Spleen (tissue), 11 donors: ENCODE results near the gene FGF13. TPM values are rescaled to one million over a fixed set of nuclear protein-coding genes. Genes with fewer than 3 reads are reported as not detected.

Source experiments
- DNase-seq: peaks from one replicate; pipeline ENCODE4 v3.0.0-alpha.2; 2020
- H3K27ac ChIP-seq, 8 donors: fragments of 200-600 bp; sonication (generic) in 7 of 8; 1 replicate in 4 of 8; 2 replicates in 4 of 8; pipeline versions ENCODE4 v1.5.0 to v1.8.0; 2016 to 2021; ENCODE audit warnings: inconsistent platforms in 4 of 8, mild to moderate bottlenecking in 4 of 8, moderate library complexity in 1 of 8
- H3K27me3 ChIP-seq, 7 donors: fragments of 200-600 bp; sonication (generic) in 6 of 7; replicated peaks in 1 of 7; 1 replicate in 4 of 7; 2 replicates in 3 of 7; pipeline versions ENCODE4 v1.5.0 to v1.8.0; 2016 to 2021; ENCODE audit warnings: inconsistent platforms in 3 of 7, mild to moderate bottlenecking in 1 of 7
- H3K36me3 ChIP-seq, 6 donors: fragments of 200-600 bp; sonication (generic) in 5 of 6; 1 replicate in 4 of 6; 2 replicates in 2 of 6; pipeline versions ENCODE4 v1.5.0 to v1.8.0; 2016 to 2021; ENCODE audit warnings: inconsistent platforms in 2 of 6
- H3K4me1 ChIP-seq, 6 donors: fragments of 200-600 bp; sonication (generic) in 5 of 6; 1 replicate in 3 of 6; 2 replicates in 3 of 6; pipeline versions ENCODE4 v1.5.0 to v1.8.0; 2016 to 2021; ENCODE audit warnings: inconsistent platforms in 3 of 6
- H3K4me3 ChIP-seq, 8 donors: fragments of 200-600 bp; sonication (generic) in 7 of 8; 1 replicate in 4 of 8; 2 replicates in 4 of 8; pipeline versions ENCODE4 v1.5.0 to v1.8.0; 2016 to 2021; ENCODE audit warnings: inconsistent platforms in 4 of 8, mild to moderate bottlenecking in 4 of 8, moderate library complexity in 2 of 8
- H3K9me3 ChIP-seq, 8 donors: fragments of 200-600 bp; sonication (generic) in 7 of 8; 1 replicate in 4 of 8; 2 replicates in 4 of 8; pipeline versions ENCODE4 v1.5.0 to v1.8.0; 2016 to 2021; ENCODE audit warnings: inconsistent platforms in 4 of 8
- POLR2A ChIP-seq, 3 donors: fragments of 450-650 bp; IDR thresholded peaks; one replicate each; pipeline ENCODE4 v1.5.1; 2017; ENCODE audit warnings: antibody characterized with exemption in 3 of 3, mild to moderate bottlenecking in 1 of 3
- POLR2AphosphoS5 ChIP-seq, 3 donors: sonication (generic); formaldehyde crosslinking; IDR thresholded peaks; one replicate each; pipeline ENCODE4 v1.5.1; 2017; ENCODE audit warnings: antibody characterized with exemption in 3 of 3
- WGBS, 5 donors: extraction: QIAGEN DNeasy Blood & Tissue Kit in 3 of 5; methylation state at CpG; one replicate each; pipeline versions ENCODE4 v1.1.5 to v1.1.7; 2013 to 2018; 5-methylcytosine and 5-hydroxymethylcytosine counted together
- intact Hi-C: fragments of 100-400 bp; cut with DNase I; formaldehyde crosslinking; loops from one replicate; pipeline ENCODE4 v1.15.0; 2023; ENCODE audit warnings: low total_unique reads
- polyA plus RNA-seq, 3 donors: library from polyadenylated mRNA; stranded (reverse); fragments of 200-250 nt; gene quantifications; one replicate each; pipeline ENCODE4 v1.2.1, GENCODE V29; 2013
- total RNA-seq, 7 donors: library from RNA; depleted of rRNA in 3 of 7; stranded (reverse); fragments of >200 nt in 3 of 7; fragmentation: NEBNext Ultra II Directional in 4 of 7; extraction: Animal tissue kit (Norgen Biotek cat#: 25700) in 4 of 7; gene quantifications; one replicate each; pipeline versions ENCODE4 v1.1.0 to v1.2.1, GENCODE V29; 2016 to 2021
- TF ChIP-seq, protein P1 (sequence below), 11 experiments: fragments of 200-600 bp in 7 of 11; fragments of 450-650 bp in 4 of 11; sonication (generic) in 4 of 11; IDR thresholded peaks in 8 of 11; conservative IDR thresholded peaks in 3 of 11; 1 replicate in 7 of 11; 2 replicates in 4 of 11; pipeline versions ENCODE4 v1.4.0 to v1.8.0; 2016 to 2021; ENCODE audit warnings: antibody characterized with exemption in 11 of 11, inconsistent platforms in 4 of 11, mild to moderate bottlenecking in 1 of 11
- donor health status: healthy with polysubstance abuse.
- donor health status: DM: no; HTN: no; CAD: no; lungs with moderate emphysema.
- donor health status: DM: no; HTN: no; CAD: no.
- donor health status: Bipolar disorder and iron deficiency.
- donor health status: healthy.
- donor health status: DM: no; HTN: no; CAD: no.
- donor health status: DM: yes; HTN: yes; CAD: no.

Gene FGF13
- total and polyA plus RNA-seq, 10 donors: 2.3 to 10.9 (median 4.9) TPM

DNA sequence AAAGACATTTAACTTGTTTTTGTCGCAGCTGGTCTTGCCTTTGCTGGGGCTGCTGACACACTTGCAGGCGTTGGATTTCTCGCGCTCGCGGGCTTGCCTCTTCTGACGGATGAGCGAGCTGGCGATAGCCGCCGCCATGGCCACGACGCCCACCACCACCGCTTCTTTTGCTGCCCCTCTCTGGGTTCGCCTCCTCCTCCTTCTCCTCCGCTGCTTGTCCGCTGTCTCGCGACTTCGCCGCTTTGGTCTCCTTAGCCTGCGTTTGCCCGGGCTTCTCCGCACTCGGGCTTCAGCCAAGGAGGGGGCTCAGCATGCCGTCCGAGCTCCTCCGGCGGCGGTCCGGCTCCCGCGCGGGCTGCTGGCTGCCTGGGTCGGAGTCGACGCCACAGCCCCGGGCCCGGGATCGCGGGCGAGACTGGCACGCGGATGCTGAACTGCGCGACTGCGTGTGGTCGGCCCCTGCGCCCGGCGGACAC lies 613 bp downstream of the FGF13 start:
- peaks cover 0 to 51% (median 15%) of the 10 kb centered on the region in 7 donors for H3K27me3 ChIP-seq
- H3K36me3 ChIP-seq: no peaks in the 10 kb centered on the region
- 1 to 37% (median 11%) methylated on average over 35 to 51 of the region's 51 CpGs; no CpG with 5 or more reads in 1 of the 5 donors for WGBS, 5 donors
- H3K4me3 ChIP-seq: peak overlapping the region in 7 of 8 donors; percentile 13 to 65 (median 34)
- TF ChIP-seq, protein P1, sequence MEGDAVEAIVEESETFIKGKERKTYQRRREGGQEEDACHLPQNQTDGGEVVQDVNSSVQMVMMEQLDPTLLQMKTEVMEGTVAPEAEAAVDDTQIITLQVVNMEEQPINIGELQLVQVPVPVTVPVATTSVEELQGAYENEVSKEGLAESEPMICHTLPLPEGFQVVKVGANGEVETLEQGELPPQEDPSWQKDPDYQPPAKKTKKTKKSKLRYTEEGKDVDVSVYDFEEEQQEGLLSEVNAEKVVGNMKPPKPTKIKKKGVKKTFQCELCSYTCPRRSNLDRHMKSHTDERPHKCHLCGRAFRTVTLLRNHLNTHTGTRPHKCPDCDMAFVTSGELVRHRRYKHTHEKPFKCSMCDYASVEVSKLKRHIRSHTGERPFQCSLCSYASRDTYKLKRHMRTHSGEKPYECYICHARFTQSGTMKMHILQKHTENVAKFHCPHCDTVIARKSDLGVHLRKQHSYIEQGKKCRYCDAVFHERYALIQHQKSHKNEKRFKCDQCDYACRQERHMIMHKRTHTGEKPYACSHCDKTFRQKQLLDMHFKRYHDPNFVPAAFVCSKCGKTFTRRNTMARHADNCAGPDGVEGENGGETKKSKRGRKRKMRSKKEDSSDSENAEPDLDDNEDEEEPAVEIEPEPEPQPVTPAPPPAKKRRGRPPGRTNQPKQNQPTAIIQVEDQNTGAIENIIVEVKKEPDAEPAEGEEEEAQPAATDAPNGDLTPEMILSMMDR (IDR thresholded peaks at IDR 0.05 in 8 of 11, conservative IDR thresholded peaks at IDR 0.05 in 3 of 11): no peak
- TF ChIP-seq POLR2AphosphoS5 (IDR thresholded peaks at IDR 0.05) (no peak), POLR2A (IDR thresholded peaks at IDR 0.05) (no peak)
- intact Hi-C loops: no loop called here
- peak; percentile 75 for DNase-seq
- H3K4me1 ChIP-seq: peaks cover 0 to 8% (median 0%) of the 10 kb centered on the region in 6 donors
- peak overlapping the region in 6 of 8 donors; percentile 28 to 70 (median 52) for H3K27ac ChIP-seq
- no peaks in the 10 kb centered on the region for H3K9me3 ChIP-seq

DNA sequence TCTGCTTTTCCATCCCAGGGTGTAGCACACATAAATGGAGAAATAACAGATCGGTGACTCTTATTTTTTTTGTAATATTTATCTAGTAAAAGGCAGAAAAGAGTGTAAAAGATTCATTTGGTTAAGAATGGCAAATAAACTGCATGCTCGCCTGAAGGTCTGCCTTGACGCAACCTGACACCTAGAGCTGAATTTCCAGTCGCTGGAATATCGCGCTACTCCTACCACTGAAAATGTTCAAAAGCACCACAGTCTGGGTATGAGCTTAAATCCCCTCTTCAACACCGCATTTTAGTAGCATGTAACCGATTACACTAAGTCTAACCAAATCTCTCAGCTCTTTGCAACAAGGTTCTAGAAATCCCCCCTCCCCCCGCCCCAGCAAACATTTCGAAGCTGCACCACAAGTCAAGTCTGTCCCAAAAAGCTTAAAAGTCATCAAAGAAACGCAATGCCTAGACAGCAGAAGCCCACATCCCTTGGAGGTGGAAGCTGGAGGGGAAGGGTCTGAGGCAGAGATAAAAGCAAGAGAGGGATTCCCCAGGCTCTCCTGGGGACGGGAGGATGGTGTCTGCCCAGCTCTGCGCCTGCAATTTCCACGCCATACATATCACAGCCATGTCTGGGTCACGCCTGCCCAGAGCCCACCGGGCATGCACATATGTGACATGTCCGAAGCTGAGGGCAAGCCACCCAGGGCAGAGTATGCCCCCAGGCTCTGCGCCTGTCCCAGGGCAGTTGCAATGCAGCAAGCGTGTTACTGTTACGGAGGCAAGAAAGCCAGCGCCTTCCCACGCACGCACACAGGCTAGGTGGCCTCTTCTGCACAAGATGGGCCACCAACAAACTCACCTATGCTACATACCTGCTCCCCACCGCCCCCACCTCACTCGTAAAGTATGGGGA lies 1.4 kb downstream of the FGF13 start:
- peak overlapping the region in 3 of 8 donors; percentile 33 to 70 (median 66) for H3K27ac ChIP-seq
- TF ChIP-seq POLR2A (IDR thresholded peaks at IDR 0.05): no peak
- TF ChIP-seq POLR2AphosphoS5 (IDR thresholded peaks at IDR 0.05): no peak
- TF ChIP-seq, protein P1 (IDR thresholded peaks at IDR 0.05 in 8 of 11, conservative IDR thresholded peaks at IDR 0.05 in 3 of 11): no peak
- H3K4me1 ChIP-seq: peaks cover 0 to 8% (median 0%) of the 10 kb centered on the region in 6 donors
- WGBS, 5 donors: 5 to 27% (median 9%) methylated on average over 14 to 25 of the region's 25 CpGs
- no peaks in the 10 kb centered on the region for H3K36me3 ChIP-seq
- no peaks in the 10 kb centered on the region for H3K9me3 ChIP-seq
- intact Hi-C loops: no loop called here
- H3K4me3 ChIP-seq: peak overlapping the region in 7 of 8 donors; percentile 13 to 65 (median 34)
- H3K27me3 ChIP-seq: peaks cover 0 to 51% (median 15%) of the 10 kb centered on the region in 7 donors
- DNase-seq: peak; percentile 74

DNA sequence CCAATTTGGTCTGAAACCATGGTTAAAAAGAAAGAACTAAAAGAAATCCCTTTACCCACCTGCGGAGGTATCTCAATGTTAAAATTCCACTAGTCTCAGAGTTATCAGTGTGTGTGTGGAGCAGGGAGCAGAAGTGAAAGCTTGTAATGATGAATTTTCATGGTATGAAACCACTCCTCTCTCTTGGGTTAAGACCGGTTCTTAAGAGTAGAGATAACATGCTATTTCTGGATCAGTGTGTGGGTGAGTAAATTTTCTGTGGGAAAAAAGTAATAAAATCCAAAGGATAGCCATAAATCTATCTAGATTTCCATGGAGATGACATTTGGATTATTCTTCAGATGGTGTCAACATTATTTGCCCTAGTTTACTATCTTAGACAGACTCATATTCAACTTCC lies 3.2 kb downstream of the FGF13 start:
- Histone ChIP-seq H3K27me3 (peaks cover 0 to 46% (median 14%) of the 10 kb centered on the region in 7 donors), H3K27ac (no peak overlapping the region), H3K4me1 (peaks cover 0 to 8% (median 0%) of the 10 kb centered on the region in 6 donors), H3K4me3 (no peak overlapping the region), H3K36me3 (no peaks in the 10 kb centered on the region), H3K9me3 (no peaks in the 10 kb centered on the region)
- intact Hi-C loops: no loop called here
- 65 to 81% (median 65%) methylated on average over 2 of the region's 2 CpGs for WGBS, 5 donors
- no peak for DNase-seq
- TF ChIP-seq, protein P1 (IDR thresholded peaks at IDR 0.05 in 8 of 11, conservative IDR thresholded peaks at IDR 0.05 in 3 of 11): no peak
- TF ChIP-seq POLR2A (IDR thresholded peaks at IDR 0.05) (no peak), POLR2AphosphoS5 (IDR thresholded peaks at IDR 0.05) (no peak)

DNA sequence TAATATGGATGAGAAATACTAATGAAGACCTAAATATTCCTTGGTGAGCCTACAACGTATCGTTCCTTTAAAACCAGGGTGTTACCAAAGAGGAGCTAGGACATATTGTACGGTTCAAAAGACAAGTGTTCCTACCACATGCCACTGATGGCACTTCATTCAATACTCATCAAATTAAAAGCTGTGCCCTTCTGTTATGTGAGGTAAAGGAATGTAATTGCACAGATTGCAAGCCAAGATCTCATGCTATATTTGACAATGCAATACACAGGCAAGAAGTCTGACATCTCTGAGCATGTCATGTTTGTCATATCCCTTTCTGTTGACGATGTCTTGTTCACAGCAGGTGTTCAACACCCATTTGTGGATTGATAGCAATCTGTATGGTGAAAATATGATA lies 6.9 kb downstream of the FGF13 start:
- Histone ChIP-seq H3K36me3 (no peaks in the 10 kb centered on the region), H3K9me3 (no peaks in the 10 kb centered on the region), H3K27ac (no peak overlapping the region), H3K4me3 (no peak overlapping the region), H3K27me3 (peaks cover 0 to 12% (median 0%) of the 10 kb centered on the region in 7 donors), H3K4me1 (no peaks in the 10 kb centered on the region)
- intact Hi-C loops: no loop called here
- 77 to 85% (median 78%) methylated on average over 4 of the region's 4 CpGs for WGBS, 5 donors
- no peak for TF ChIP-seq POLR2A (IDR thresholded peaks at IDR 0.05)
- TF ChIP-seq POLR2AphosphoS5 (IDR thresholded peaks at IDR 0.05): no peak
- TF ChIP-seq, protein P1 (IDR thresholded peaks at IDR 0.05 in 8 of 11, conservative IDR thresholded peaks at IDR 0.05 in 3 of 11): no peak
- no peak for DNase-seq
